SK-N-SH (cell line): ENCODE data around the gene LHPP. TPM values are rescaled to one million over a fixed set of nuclear protein-coding genes. Genes with fewer than 3 reads are reported as not detected.

Experiments used
- CTCF ChIA-PET: fragments of 300-600, 350-600 bp; formaldehyde crosslinking; extraction: SDS; loops from one replicate; lab custom pipeline; 2021; lab: Yijun Ruan, JAX
- POLR2A ChIA-PET: fragments of 350-600 bp; sonication (Branson Sonifier 250); formaldehyde crosslinking; extraction: SDS; loops from one replicate; lab custom pipeline; 2020; ENCODE audit warnings: antibody characterized with exemption, inconsistent platforms; lab: Yijun Ruan, JAX
- DNase-seq: peaks from one replicate; pipeline ENCODE4 v3.0.0; 2012
- H2AFZ ChIP-seq: fragments of 200-600 bp; sonication (generic); 2 replicates; pipeline ENCODE4 v1.8.1; 2016; ENCODE audit warnings: antibody characterized with exemption, mild to moderate bottlenecking, low read depth
- H3F3A ChIP-seq: fragments of 200-600 bp; sonication (generic); replicated peaks from 2 replicates; pipeline ENCODE3; 2016; ENCODE audit warnings: antibody characterized with exemption, mild to moderate bottlenecking; ENCODE audit not compliant: insufficient read depth
- H3K27ac ChIP-seq, 2 experiments: fragments of 200-500 bp in 1 of 2; fragments of 200-600 bp in 1 of 2; sonication (Bioruptor generic) in 1 of 2; sonication (generic), shearing (Covaris generic) in 1 of 2; 2 replicates each; pipeline versions ENCODE4 v1.5.1 to v1.6.1; 2014 to 2016; ENCODE audit warnings: low read depth in 2 of 2, inconsistent platforms in 1 of 2, low read length in 1 of 2, mild to moderate bottlenecking in 1 of 2, mixed read lengths in 1 of 2
- H3K27me3 ChIP-seq: fragments of 200-600 bp; sonication (generic), shearing (Covaris generic); 2 replicates; pipeline ENCODE4 v1.6.1; 2016; ENCODE audit warnings: mixed run types; ENCODE audit not compliant: insufficient read depth
- H3K36me3 ChIP-seq, 2 experiments: fragments of 200-500 bp in 1 of 2; fragments of 200-600 bp in 1 of 2; sonication (Bioruptor generic) in 1 of 2; sonication (generic) in 1 of 2; replicated peaks in 1 of 2; 2 replicates each; pipeline versions ENCODE3 to v1.5.1; 2014 to 2016; ENCODE audit warnings: low read length in 1 of 2, mild to moderate bottlenecking in 1 of 2; ENCODE audit not compliant: insufficient read depth in 2 of 2, control insufficient read depth in 1 of 2
- H3K4me1 ChIP-seq, 2 experiments: fragments of 200-500 bp in 1 of 2; fragments of 200-600 bp in 1 of 2; sonication (Bioruptor generic) in 1 of 2; sonication (generic), shearing (Covaris generic) in 1 of 2; 2 replicates each; pipeline versions ENCODE4 v1.5.1 to v1.6.1; 2014 to 2016; ENCODE audit warnings: low read depth in 1 of 2, low read length in 1 of 2, mixed run types in 1 of 2; ENCODE audit not compliant: insufficient read depth in 2 of 2, control insufficient read depth in 1 of 2
- H3K4me2 ChIP-seq: fragments of 200-600 bp; sonication (generic), shearing (Covaris generic); 2 replicates; pipeline ENCODE4 v1.6.1; 2017; ENCODE audit warnings: mixed run types
- H3K4me3 ChIP-seq, 2 experiments: fragments of 200-500 bp in 1 of 2; fragments of 200-600 bp in 1 of 2; sonication (Bioruptor generic) in 1 of 2; sonication (generic), shearing (Covaris generic) in 1 of 2; 2 replicates each; pipeline versions ENCODE4 v1.5.1 to v1.8.1; 2014 to 2016; ENCODE audit warnings: low read depth in 2 of 2, inconsistent platforms in 1 of 2, low read length in 1 of 2, mild to moderate bottlenecking in 1 of 2, mixed read lengths in 1 of 2, moderate library complexity in 1 of 2
- H3K79me2 ChIP-seq: fragments of 200-600 bp; sonication (generic); 2 replicates; pipeline ENCODE4 v1.8.1; 2017; ENCODE audit warnings: mild to moderate bottlenecking; ENCODE audit not compliant: insufficient read depth
- H3K9ac ChIP-seq: fragments of 200-600 bp; sonication (generic); 2 replicates; pipeline ENCODE4 v1.6.1; 2017; ENCODE audit warnings: mixed run types
- H3K9me2 ChIP-seq: fragments of 200-600 bp; sonication (generic); 2 replicates; pipeline ENCODE4 v1.6.1; 2017; ENCODE audit warnings: mixed run types
- H3K9me3 ChIP-seq: fragments of 200-600 bp; sonication (generic); 2 replicates; pipeline ENCODE4 v1.6.1; 2017; ENCODE audit warnings: mixed run types, mild to moderate bottlenecking, moderate library complexity
- H4K20me1 ChIP-seq: fragments of 200-600 bp; sonication (generic); 2 replicates; pipeline ENCODE4 v1.6.1; 2017; ENCODE audit warnings: mild to moderate bottlenecking, mixed run types; ENCODE audit not compliant: insufficient read depth
- EP300 ChIP-seq, 2 experiments: IDR thresholded peaks; 2 replicates each; pipeline versions ENCODE4 v1.4.0 to v1.6.1; 2012; ENCODE audit warnings: borderline replicate concordance in 1 of 2, low read depth in 1 of 2, low read length in 1 of 2
- FOSL2 ChIP-seq: IDR thresholded peaks from 2 replicates; pipeline ENCODE4 v1.4.0; 2012; ENCODE audit warnings: low read depth, mild to moderate bottlenecking, moderate library complexity, borderline replicate concordance
- FOXM1 ChIP-seq: IDR thresholded peaks from 2 replicates; pipeline ENCODE4 v1.4.0; 2012; ENCODE audit warnings: low read depth, mild to moderate bottlenecking
- GABPA ChIP-seq: IDR thresholded peaks from 2 replicates; pipeline ENCODE4 v1.4.0; 2012; ENCODE audit warnings: low read depth, mild to moderate bottlenecking
- GATA2 ChIP-seq: sonication (generic); formaldehyde crosslinking; IDR thresholded peaks from 2 replicates; pipeline ENCODE4 v1.5.0; 2020; ENCODE audit warnings: mild to moderate bottlenecking, missing genetic modification reagents
- MAX ChIP-seq: IDR thresholded peaks from 2 replicates; pipeline ENCODE4 v1.4.0; 2012; ENCODE audit warnings: low read depth
- MEF2A ChIP-seq: IDR thresholded peaks from 2 replicates; pipeline ENCODE4 v1.4.0; 2012; ENCODE audit warnings: low read depth, borderline replicate concordance
- MXI1 ChIP-seq: IDR thresholded peaks from 2 replicates; pipeline ENCODE4 v1.6.1; 2012; ENCODE audit warnings: mild to moderate bottlenecking, low read depth, low read length, improper control_type of control experiment
- NFIC ChIP-seq: IDR thresholded peaks from 2 replicates; pipeline ENCODE4 v1.4.0; 2012; ENCODE audit warnings: borderline replicate concordance
- NRF1 ChIP-seq: IDR thresholded peaks from 2 replicates; pipeline ENCODE4 v1.6.1; 2012; ENCODE audit warnings: low read depth, mild to moderate bottlenecking, low read length
- POLR2AphosphoS5 ChIP-seq: IDR thresholded peaks from 2 replicates; pipeline ENCODE4 v1.6.1; 2012; ENCODE audit warnings: low read depth, low read length
- RAD21 ChIP-seq: IDR thresholded peaks from 2 replicates; pipeline ENCODE4 v1.6.1; 2012; ENCODE audit warnings: mild to moderate bottlenecking, low read length
- RCOR1 ChIP-seq: fragments of 150-350 bp; IDR thresholded peaks from 2 replicates; pipeline ENCODE4 v1.6.1; 2017; ENCODE audit warnings: antibody characterized with exemption, low read length
- RFX5 ChIP-seq: IDR thresholded peaks from 2 replicates; pipeline ENCODE4 v1.6.1; 2012; ENCODE audit warnings: mild to moderate bottlenecking, improper control_type of control experiment, low read length
- SIN3A ChIP-seq: IDR thresholded peaks from 2 replicates; pipeline ENCODE4 v1.6.1; 2012; ENCODE audit warnings: low read depth, mild to moderate bottlenecking, low read length, moderate library complexity, borderline replicate concordance
- SMC3 ChIP-seq: IDR thresholded peaks from 2 replicates; pipeline ENCODE4 v1.6.1; 2012; ENCODE audit warnings: low read depth, low read length, improper control_type of control experiment
- TAF1 ChIP-seq: IDR thresholded peaks from 2 replicates; pipeline ENCODE4 v1.6.1; 2012; ENCODE audit warnings: low read depth, mild to moderate bottlenecking, low read length, moderate library complexity, borderline replicate concordance
- TCF12 ChIP-seq: IDR thresholded peaks from 2 replicates; pipeline ENCODE4 v1.4.0; 2012
- TEAD4 ChIP-seq: IDR thresholded peaks from 2 replicates; pipeline ENCODE4 v1.4.0; 2012; ENCODE audit warnings: mild to moderate bottlenecking, borderline replicate concordance; ENCODE audit not compliant: insufficient read depth
- YY1 ChIP-seq: IDR thresholded peaks from 2 replicates; pipeline ENCODE4 v1.4.0; 2012; ENCODE audit warnings: low read depth, mild to moderate bottlenecking
- ZBTB33 ChIP-seq: IDR thresholded peaks from 2 replicates; pipeline ENCODE4 v1.4.0; 2012; ENCODE audit warnings: low read depth, borderline replicate concordance
- WGBS: methylation state at CpG from one replicate; pipeline ENCODE4 v1.1.6; 2017; ENCODE audit warnings: low lambda C conversion rate; 5-methylcytosine and 5-hydroxymethylcytosine counted together
- polyA plus RNA-seq, 3 experiments: library from polyadenylated mRNA; depleted of rRNA; stranded (reverse); fragments of >200 nt; gene quantifications; 2 replicates each; pipeline ENCODE4 v1.2.3, GENCODE V29; 2012
- TF ChIP-seq, protein P1 (sequence below): IDR thresholded peaks from 2 replicates; pipeline ENCODE4 v1.4.0; 2012; ENCODE audit warnings: low read depth, borderline replicate concordance
- TF ChIP-seq, protein P2 (sequence below): fragments of 150-350 bp; IDR thresholded peaks from 2 replicates; pipeline ENCODE4 v1.6.1; 2016; ENCODE audit warnings: mild to moderate bottlenecking, low read depth, low read length
- TF ChIP-seq, protein P3 (sequence below): IDR thresholded peaks from 2 replicates; pipeline ENCODE4; 2012

The LHPP gene
- polyA plus RNA-seq, 1 of the 3 experiments (the other 2 are of a cell fraction) = 29.8 TPM

DNA sequence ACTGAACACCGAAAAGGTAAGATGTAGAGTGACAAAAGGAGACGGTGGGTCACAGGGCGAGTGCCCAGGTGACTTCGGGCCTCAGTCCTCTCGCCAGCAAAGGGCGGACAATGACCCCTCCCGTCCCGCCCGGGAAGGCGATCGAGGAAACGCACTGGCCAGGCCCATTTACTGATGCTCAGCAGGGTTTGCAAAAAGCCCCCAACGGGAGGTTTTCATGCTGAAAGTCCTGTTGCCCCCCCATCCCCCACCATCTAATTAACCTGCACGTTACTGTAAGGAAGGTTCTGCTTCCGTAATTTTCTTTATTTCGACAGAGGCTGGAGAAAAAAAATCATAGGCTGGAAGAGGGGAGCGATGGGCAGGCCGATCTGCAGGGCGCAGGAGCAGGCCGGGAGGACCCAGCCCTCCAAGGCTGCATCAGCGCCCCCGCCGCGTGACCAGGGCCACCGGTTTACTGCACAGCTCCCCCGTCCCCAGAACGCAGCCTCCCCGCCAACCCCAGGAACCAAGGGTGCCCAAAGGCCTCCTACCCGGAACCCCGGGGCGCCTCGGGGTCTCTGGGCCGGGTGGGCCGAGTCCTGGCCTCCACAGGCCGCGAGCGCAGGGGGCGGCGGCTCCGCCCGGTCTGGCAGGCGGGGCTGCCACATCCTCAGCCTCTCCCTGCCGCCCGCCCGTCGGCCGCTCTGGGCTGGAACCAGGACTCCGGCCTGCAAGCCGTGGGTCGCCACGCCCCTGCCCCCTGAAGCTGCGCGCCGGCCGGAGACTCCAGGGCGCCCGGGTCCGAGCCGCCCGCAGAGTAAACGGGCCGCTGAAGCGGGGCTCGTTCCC is 43.5 kb upstream of the LHPP start (continued):
- 0 out of 2 replicates have a peak, but pooled peaks have one; percentile 6 for TF ChIP-seq MAX
- TF ChIP-seq POLR2AphosphoS5 = no peak
- TF ChIP-seq TAF1 = no peak

DNA sequence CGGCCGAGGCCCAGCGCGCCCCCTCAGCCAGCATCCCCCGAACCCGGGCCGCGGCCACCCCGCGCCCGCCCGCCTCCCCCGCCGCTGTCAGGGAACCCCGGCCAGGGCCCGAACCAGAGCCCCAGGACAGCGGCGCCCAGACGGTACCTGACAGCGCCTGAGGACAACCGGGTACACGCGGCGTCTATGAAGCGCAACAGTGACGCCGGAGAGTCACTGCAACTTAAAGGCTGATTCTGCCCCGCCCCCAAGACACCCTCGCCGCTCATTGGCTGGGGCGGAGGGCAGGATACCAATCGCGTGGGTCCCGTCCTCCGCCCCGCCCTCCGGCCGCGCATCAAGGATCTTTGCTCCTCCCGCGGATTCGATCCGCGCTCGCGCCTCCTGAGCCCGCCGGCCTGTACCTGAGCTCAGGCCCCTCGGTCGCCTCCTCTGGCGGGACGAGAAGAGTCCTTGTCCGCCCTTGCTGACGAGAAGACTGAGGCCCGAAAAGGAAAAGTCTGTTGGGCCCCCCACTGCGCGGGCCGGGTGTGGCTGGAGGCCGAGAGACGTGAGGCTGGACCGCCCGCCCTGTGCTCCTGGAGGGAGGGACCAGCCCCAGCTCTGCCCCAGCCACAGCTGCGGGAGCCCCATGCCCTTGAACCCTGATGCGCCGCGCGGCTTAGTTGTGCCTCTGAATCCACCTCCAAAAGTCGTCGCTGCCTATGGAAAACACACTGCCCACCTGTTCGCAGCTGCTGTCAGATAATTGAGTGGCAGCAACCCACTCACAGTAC is 42.7 kb upstream of the LHPP start, which contains the start of gene OAT:
OAT (minus strand) TSS at position 198 of the 776 bp plus-strand sequence. CDS start 6,752 bp downstream, outside the sequence.
- Histone ChIP-seq H3K4me3 (peak within 1 kb of the TSS; percentile 76 to 87), H3K27ac (peak within 1 kb of the TSS; percentile 65 to 70), H3K4me1 (peaks cover 0 to 6% of the 10 kb centered on the region in 2 experiments; a peak in 1 of 4 replicates), H2AFZ (peak within 1 kb of the TSS; percentile 94), H3K9ac (peak within 1 kb of the TSS; percentile 86), H3K36me3 (peaks cover 0 to 2% of the 10 kb centered on the region in 2 experiments), H3F3A (no peaks in the 10 kb centered on the region), H3K79me2 (peaks cover 42% of the 10 kb centered on the region), H3K4me2 (peak within 1 kb of the TSS; percentile 97), H4K20me1 (peaks cover 27% of the 10 kb centered on the region), H3K9me3 (no peaks in the 10 kb centered on the region), H3K27me3 (peaks cover 14% of the 10 kb centered on the region; the same call in 1 of the 2 replicates), H3K9me2 (no peaks in the 10 kb centered on the region)
- peak; percentile 99 for DNase-seq
- CTCF ChIA-PET = interaction anchor here (0.6 to 2.8 kb wide), 8 partner anchors 9 to 424 kb away, joined by 3 to 10 read pairs (median 4); no protein-coding TSS in a partner anchor
- POLR2A ChIA-PET = interaction anchor here (0.6 to 1.5 kb wide), 5 partner anchors 8 to 498 kb away, joined by 3 to 4 read pairs (median 4); no protein-coding TSS in a partner anchor
- whole genome bisulfite sequencing = 7% methylated on average over 14 of the region's 70 CpGs
- no peak for TF ChIP-seq SIN3A
- peak; percentile 72 for TF ChIP-seq RFX5
- no peak for TF ChIP-seq YY1
- TF ChIP-seq, protein P1, sequence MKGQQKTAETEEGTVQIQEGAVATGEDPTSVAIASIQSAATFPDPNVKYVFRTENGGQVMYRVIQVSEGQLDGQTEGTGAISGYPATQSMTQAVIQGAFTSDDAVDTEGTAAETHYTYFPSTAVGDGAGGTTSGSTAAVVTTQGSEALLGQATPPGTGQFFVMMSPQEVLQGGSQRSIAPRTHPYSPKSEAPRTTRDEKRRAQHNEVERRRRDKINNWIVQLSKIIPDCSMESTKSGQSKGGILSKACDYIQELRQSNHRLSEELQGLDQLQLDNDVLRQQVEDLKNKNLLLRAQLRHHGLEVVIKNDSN = no peak
- no peak for TF ChIP-seq ZBTB33
- no peak for TF ChIP-seq GABPA
- no peak for TF ChIP-seq EP300 (IDR thresholded peaks at IDR 0.05; ENCODE audit: borderline replicate concordance in 1 of 2, low read depth in 1 of 2, low read length in 1 of 2)
- no peak for TF ChIP-seq TEAD4
- no peak for TF ChIP-seq FOSL2
- TF ChIP-seq RCOR1 = 0 out of 2 replicates have a peak, but pooled peaks have one; percentile 4
- peak; percentile 99 for TF ChIP-seq POLR2AphosphoS5
- 0 out of 2 replicates have a peak, but pooled peaks have one; percentile 1 for TF ChIP-seq RAD21
- TF ChIP-seq NFIC = no peak
- no peak for TF ChIP-seq FOXM1
- TF ChIP-seq, protein P2, sequence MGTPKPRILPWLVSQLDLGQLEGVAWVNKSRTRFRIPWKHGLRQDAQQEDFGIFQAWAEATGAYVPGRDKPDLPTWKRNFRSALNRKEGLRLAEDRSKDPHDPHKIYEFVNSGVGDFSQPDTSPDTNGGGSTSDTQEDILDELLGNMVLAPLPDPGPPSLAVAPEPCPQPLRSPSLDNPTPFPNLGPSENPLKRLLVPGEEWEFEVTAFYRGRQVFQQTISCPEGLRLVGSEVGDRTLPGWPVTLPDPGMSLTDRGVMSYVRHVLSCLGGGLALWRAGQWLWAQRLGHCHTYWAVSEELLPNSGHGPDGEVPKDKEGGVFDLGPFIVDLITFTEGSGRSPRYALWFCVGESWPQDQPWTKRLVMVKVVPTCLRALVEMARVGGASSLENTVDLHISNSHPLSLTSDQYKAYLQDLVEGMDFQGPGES = no peak
- no peak for TF ChIP-seq TCF12
- TF ChIP-seq SMC3 = no peak
- TF ChIP-seq GATA2 (CRISPR knock-in tag) = no peak
- TF ChIP-seq, protein P3, sequence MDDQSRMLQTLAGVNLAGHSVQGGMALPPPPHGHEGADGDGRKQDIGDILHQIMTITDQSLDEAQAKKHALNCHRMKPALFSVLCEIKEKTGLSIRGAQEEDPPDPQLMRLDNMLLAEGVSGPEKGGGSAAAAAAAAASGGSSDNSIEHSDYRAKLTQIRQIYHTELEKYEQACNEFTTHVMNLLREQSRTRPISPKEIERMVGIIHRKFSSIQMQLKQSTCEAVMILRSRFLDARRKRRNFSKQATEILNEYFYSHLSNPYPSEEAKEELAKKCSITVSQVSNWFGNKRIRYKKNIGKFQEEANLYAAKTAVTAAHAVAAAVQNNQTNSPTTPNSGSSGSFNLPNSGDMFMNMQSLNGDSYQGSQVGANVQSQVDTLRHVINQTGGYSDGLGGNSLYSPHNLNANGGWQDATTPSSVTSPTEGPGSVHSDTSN = 0 out of 2 replicates have a peak, but pooled peaks have one; percentile 14
- TF ChIP-seq NRF1 = peak; percentile 33
- peak; percentile 88 for TF ChIP-seq MAX
- no peak for TF ChIP-seq MEF2A
- peak; percentile 82 for TF ChIP-seq MXI1
